ENCODE data around the gene NFYC. TPM values are rescaled to one million over a fixed set of nuclear protein-coding genes. Genes with fewer than 3 reads are reported as not detected.

The NFYC gene
- total and polyA plus RNA-seq, 7 donors: 45.8 to 69.0 (median 58.6) TPM

DNA sequence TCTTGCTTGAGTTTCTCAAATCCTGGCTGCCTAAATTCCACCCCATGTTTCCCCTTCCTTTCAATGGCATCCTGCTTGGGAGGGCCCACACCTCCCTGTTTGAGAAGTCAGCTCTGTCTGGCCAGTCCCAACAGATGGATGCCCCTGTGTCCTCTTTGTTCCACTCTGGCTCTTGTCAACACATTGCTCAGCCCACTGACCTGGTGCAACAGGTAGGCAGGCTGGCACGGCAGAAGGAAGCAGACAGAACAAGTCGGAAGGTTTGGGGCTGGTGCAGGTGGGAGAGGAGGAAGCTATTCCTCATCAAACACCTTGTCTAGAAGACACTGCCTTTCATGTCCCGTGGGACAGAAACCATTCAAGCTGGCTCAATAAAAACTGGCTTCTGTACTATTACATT, 114.7 kb downstream of the NFYC start:
- no peaks in the 10 kb centered on the region for H3K36me3 ChIP-seq (ENCODE audit: insufficient read depth in 1 of 2, low read depth in 1 of 2)
- 83 to 92% (median 85%) methylated on average over 3 of the region's 3 CpGs for WGBS, 3 donors
- DNase-seq: no peak
- H3K27me3 ChIP-seq (ENCODE audit: insufficient read depth in 3 of 3, low read length in 2 of 3): no peaks in the 10 kb centered on the region
- peak overlapping the region; percentile 65 for H3K27ac ChIP-seq
- intact Hi-C loops (cut with DNase I): no loop called here
- no peaks in the 10 kb centered on the region for H3K9me3 ChIP-seq
- TF ChIP-seq CTCF (IDR thresholded peaks at IDR 0.05): no peak
- no peak for ATAC-seq
- H3K4me3 ChIP-seq: no peak overlapping the region
- peaks cover 34% of the 10 kb centered on the region for H3K4me1 ChIP-seq

DNA sequence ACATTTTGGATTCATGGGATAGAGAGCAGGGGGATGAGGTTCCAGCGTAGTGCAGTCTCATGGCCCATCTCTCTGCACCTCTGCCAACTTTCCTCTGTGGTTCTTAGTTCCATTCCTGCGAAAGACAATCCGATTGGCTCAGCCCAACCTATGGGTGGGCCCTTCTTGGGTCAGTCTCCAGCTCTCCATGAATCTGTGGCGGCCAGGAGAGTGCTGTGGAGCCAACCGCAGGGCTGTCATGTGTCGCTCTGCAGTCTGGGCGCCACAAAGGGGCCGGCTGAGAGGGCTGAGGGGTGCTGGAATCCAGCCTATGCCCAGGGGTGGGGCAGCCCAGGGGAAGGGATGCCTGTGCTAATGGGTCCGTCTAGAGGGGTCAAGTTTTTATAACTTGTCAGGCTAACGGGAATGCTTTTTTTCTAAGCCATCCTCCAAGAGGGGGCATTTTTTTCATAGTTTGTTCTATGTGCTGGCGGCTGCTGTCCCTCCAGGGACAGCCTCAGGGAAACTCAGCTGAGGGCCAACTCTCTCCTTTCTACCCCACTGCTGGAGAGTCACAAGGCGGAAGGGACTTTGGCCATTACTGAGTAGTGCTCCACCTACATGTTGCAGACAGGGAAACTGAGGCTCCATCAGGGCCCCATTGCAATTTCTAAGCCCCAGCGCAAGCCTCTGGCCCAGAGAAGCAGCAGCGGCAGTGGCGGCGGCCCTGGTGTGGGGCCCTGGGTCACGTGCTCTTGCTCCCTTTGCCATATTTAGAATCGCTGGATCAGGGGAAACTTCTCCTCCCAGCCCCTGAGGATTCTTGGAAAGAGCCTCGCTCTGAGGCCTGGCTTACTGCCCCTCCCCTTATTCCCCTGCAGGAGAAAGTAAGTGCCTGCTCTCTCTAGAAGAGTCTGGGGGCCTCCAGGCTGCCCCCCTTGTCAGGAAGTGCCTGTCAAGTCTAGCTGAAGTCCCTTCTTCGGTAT, 115.5 kb downstream of the NFYC start:
- H3K27ac ChIP-seq: peak overlapping the region; percentile 65
- H3K4me1 ChIP-seq: peaks cover 27% of the 10 kb centered on the region
- TF ChIP-seq CTCF (IDR thresholded peaks at IDR 0.05): no peak
- peak overlapping the region; percentile 39 for H3K4me3 ChIP-seq
- no peaks in the 10 kb centered on the region for H3K9me3 ChIP-seq
- ATAC-seq (peak; percentile 44 to 74 (median 62)), DNase-seq (no peak)
- 39 to 55% (median 46%) methylated on average over 20 of the region's 20 CpGs for WGBS, 3 donors
- no peaks in the 10 kb centered on the region for H3K27me3 ChIP-seq (ENCODE audit: insufficient read depth in 3 of 3, low read length in 2 of 3)
- intact Hi-C loops (cut with DNase I): no loop called here
- no peaks in the 10 kb centered on the region for H3K36me3 ChIP-seq (ENCODE audit: insufficient read depth in 1 of 2, low read depth in 1 of 2)

DNA sequence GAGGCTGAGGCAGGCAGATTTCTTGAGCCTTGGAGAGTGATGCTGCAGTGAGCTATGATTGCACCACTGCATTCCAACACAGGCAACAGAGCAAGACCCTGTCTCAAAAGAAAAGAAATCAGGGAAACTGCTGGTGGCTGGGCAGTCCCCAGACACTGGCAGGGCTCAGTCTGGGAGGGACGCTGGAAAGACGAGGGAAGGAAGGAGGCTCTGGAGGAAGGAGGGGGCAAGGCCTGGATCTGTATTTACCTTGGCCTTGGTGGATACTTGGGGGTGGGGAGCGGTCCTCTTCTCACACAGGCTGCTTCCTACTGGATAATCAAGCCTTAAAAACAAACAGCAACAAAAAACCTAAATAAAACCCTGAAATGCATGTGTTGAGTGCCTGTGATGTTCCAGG, 116.5 kb downstream of the NFYC start:
- H3K4me3 ChIP-seq: no peak overlapping the region
- no peaks in the 10 kb centered on the region for H3K9me3 ChIP-seq
- H3K36me3 ChIP-seq (ENCODE audit: insufficient read depth in 1 of 2, low read depth in 1 of 2): no peaks in the 10 kb centered on the region
- peaks cover 26% of the 10 kb centered on the region for H3K4me1 ChIP-seq
- no peak overlapping the region for H3K27ac ChIP-seq
- WGBS, 3 donors: 72 to 77% (median 76%) methylated on average over 3 of the region's 3 CpGs
- H3K27me3 ChIP-seq (ENCODE audit: insufficient read depth in 3 of 3, low read length in 2 of 3): no peaks in the 10 kb centered on the region
- intact Hi-C loops (cut with DNase I): no loop called here
- DNase-seq (no peak), ATAC-seq (no peak)
- no peak for TF ChIP-seq CTCF (IDR thresholded peaks at IDR 0.05)

- ATAC-seq: no peak
- Histone ChIP-seq H3K36me3 (ENCODE audit: insufficient read depth in 1 of 2, low read depth in 1 of 2) (no peaks in the 10 kb centered on the region), H3K9me3 (no peaks in the 10 kb centered on the region), H3K4me1 (peaks cover 24% of the 10 kb centered on the region), H3K27ac (no peak overlapping the region), H3K4me3 (no peak overlapping the region), H3K27me3 (ENCODE audit: insufficient read depth in 3 of 3, low read length in 2 of 3) (no peaks in the 10 kb centered on the region)
- DNase-seq: no peak
- intact Hi-C loops (cut with DNase I): no loop called here
- TF ChIP-seq CTCF (IDR thresholded peaks at IDR 0.05): no peak
- 69 to 83% (median 82%) methylated on average over 3 of the region's 3 CpGs for WGBS, 3 donors
These were observed 116.9 kb downstream of the NFYC start for GRCh38 chr1:40808444-40808843.

Measured in psoas muscle (tissue), 8 donors.